Activated CD8-positive, alpha-beta T cell treated with anti-CD3 and anti-CD28 coated beads for 36 hours (primary cell): ENCODE measurements around the gene SLC25A27. TPM values are rescaled to one million over a fixed set of nuclear protein-coding genes. Genes with fewer than 3 reads are reported as not detected.

ENCODE experiments used
- ATAC-seq: fragments of 200-7000 bp; cut with Tn5 transposase; one replicate; pipeline ENCODE4 v1.10.0; 2021; ENCODE audit warnings: mild to moderate bottlenecking, moderate library complexity
- CTCF ChIA-PET: fragments of 350-600 bp; sonication (Branson Sonifier 250); formaldehyde crosslinking; loops from one replicate; lab custom pipeline; 2021; ENCODE audit warnings: antibody characterized with exemption; lab: Charles Lee
- POLR2A ChIA-PET: fragments of 350-600 bp; sonication (Branson Sonifier 250); formaldehyde crosslinking; loops from one replicate; lab custom pipeline; 2021; ENCODE audit warnings: antibody characterized with exemption; lab: Charles Lee
- DNase-seq: peaks from one replicate; pipeline ENCODE4 v3.0.0-alpha.2; 2020
- H3K27ac Mint-ChIP-seq: one replicate; pipeline ENCODE4 v1.8.0; 2021; ENCODE audit warnings: mild to moderate bottlenecking, mixed read lengths
- H3K27me3 Mint-ChIP-seq: one replicate; pipeline ENCODE4 v1.8.0; 2021; ENCODE audit warnings: mixed read lengths
- H3K36me3 Mint-ChIP-seq: one replicate; pipeline ENCODE4 v1.8.0; 2021; ENCODE audit warnings: low read depth, mixed read lengths
- H3K4me1 Mint-ChIP-seq: one replicate; pipeline ENCODE4 v1.8.0; 2021; ENCODE audit warnings: low read depth, mixed read lengths
- H3K4me3 Mint-ChIP-seq: one replicate; pipeline ENCODE4 v1.8.0; 2021; ENCODE audit warnings: mild to moderate bottlenecking, moderate library complexity, mixed read lengths
- H3K9me3 Mint-ChIP-seq: one replicate; pipeline ENCODE4 v1.8.0; 2021; ENCODE audit warnings: mixed read lengths
- CTCF ChIP-seq: fragments of 200-600 bp; IDR thresholded peaks from one replicate; pipeline ENCODE4 v1.8.0; 2022; ENCODE audit warnings: antibody characterized with exemption, mild to moderate bottlenecking
- intact Hi-C: fragments of 100-400 bp; cut with micrococcal nuclease; formaldehyde crosslinking; loops from one replicate; pipeline ENCODE4 v1.10.0; 2022
- total RNA-seq, 2 experiments: library from RNA; stranded (reverse); gene quantifications; one replicate each; pipeline ENCODE4 v1.2.3, GENCODE V29; 2021

Gene SLC25A27
- under 1 TPM; 0.70 to 0.85 TPM for total RNA-seq

GRCh38 chr6:46652603-46653438 lies at the start of gene SLC25A27, which contains the start of gene CYP39A1:
TSS of gene SLC25A27 (plus strand) at chr6:46652975. CDS start at chr6:46653193, 218 bp downstream.
TSS of gene CYP39A1 (minus strand) at chr6:46652818. CDS start at chr6:46652582, 236 bp downstream.
- Mint-ChIP-seq H3K4me3 (peak within 1 kb of the TSS; percentile 76), H3K36me3 (no peaks in the 10 kb centered on the region), H3K27me3 (peaks cover 36% of the 10 kb centered on the region), H3K4me1 (peaks cover 13% of the 10 kb centered on the region), H3K9me3 (no peaks in the 10 kb centered on the region), H3K27ac (no peak within 1 kb of the TSS)
- ATAC-seq (peak; percentile 100), DNase-seq (peak; percentile 89)
- ChIA-PET POLR2A (no interaction called here), CTCF (no interaction called here)
- no peak for TF ChIP-seq CTCF
- intact Hi-C loops = no loop called here

- no peak for ATAC-seq
- intact Hi-C loops = no loop called here
- H3K27ac Mint-ChIP-seq = no peak overlapping the region
- peaks cover 15% of the 10 kb centered on the region for H3K27me3 Mint-ChIP-seq
- no peak for DNase-seq
- POLR2A ChIA-PET = no interaction called here
- peaks cover 2% of the 10 kb centered on the region for H3K4me1 Mint-ChIP-seq
- H3K4me3 Mint-ChIP-seq = no peak overlapping the region
- no peaks in the 10 kb centered on the region for H3K36me3 Mint-ChIP-seq
- no peak for TF ChIP-seq CTCF
- no peaks in the 10 kb centered on the region for H3K9me3 Mint-ChIP-seq
- CTCF ChIA-PET = interaction anchor here (0.8 kb wide), 1 partner anchor 515 kb away, joined by 3 read pairs; no protein-coding TSS in a partner anchor
Measured at GRCh38 chr6:46605091-46605797, 47.5 kb upstream of the SLC25A27 start.

GRCh38 chr6:46606338-46606737 lies 46.4 kb upstream of the SLC25A27 start:
- DNase-seq (no peak), ATAC-seq (no peak)
- Mint-ChIP-seq H3K27ac (no peak overlapping the region), H3K4me3 (no peak overlapping the region), H3K27me3 (peaks cover 10% of the 10 kb centered on the region), H3K9me3 (no peaks in the 10 kb centered on the region), H3K36me3 (no peaks in the 10 kb centered on the region), H3K4me1 (peaks cover 2% of the 10 kb centered on the region)
- ChIA-PET POLR2A (no interaction called here), CTCF (no interaction called here)
- TF ChIP-seq CTCF = no peak
- intact Hi-C loops = no loop called here

- ChIA-PET CTCF (interaction anchor here (1.3 kb wide), 1 partner anchor 8 kb away, joined by 3 read pairs; no protein-coding TSS in a partner anchor), POLR2A (interaction anchor here (0.6 kb wide), 1 partner anchor 441 kb away, joined by 3 read pairs; no protein-coding TSS in a partner anchor)
- Mint-ChIP-seq H3K27ac (no peak overlapping the region), H3K27me3 (peaks cover 19% of the 10 kb centered on the region), H3K4me1 (no peaks in the 10 kb centered on the region), H3K4me3 (no peak overlapping the region), H3K36me3 (no peaks in the 10 kb centered on the region), H3K9me3 (no peaks in the 10 kb centered on the region)
- intact Hi-C loops = no loop called here
- no peak for TF ChIP-seq CTCF
- DNase-seq (no peak), ATAC-seq (no peak)
Measured at GRCh38 chr6:46610862-46611553, 41.8 kb upstream of the SLC25A27 start.
